Common myeloid progenitor, CD34-positive (primary cell): ENCODE data around the gene ZIC3.

Experiments used
- CTCF ChIA-PET: fragments of 350-600 bp; sonication (Branson Sonifier 250); formaldehyde crosslinking; loops from one replicate; lab custom pipeline; 2021; ENCODE audit warnings: antibody characterized with exemption; lab: Charles Lee
- POLR2A ChIA-PET: fragments of 350-600 bp; sonication (Branson Sonifier 250); formaldehyde crosslinking; loops from one replicate; lab custom pipeline; 2021; ENCODE audit warnings: antibody characterized with exemption; lab: Charles Lee
- DNase-seq, 3 donors: peaks; one replicate each; pipeline versions ENCODE4 v3.0.0 to v3.0.0-alpha.2; 2013
- H3K27ac ChIP-seq, 2 experiments: 1 replicate in 1 of 2; 2 replicates in 1 of 2; pipeline ENCODE4 v1.7.0; 2013; ENCODE audit warnings: inconsistent platforms in 2 of 2, low read length in 2 of 2, mild to moderate bottlenecking in 2 of 2, low read depth in 1 of 2, moderate library complexity in 1 of 2; ENCODE audit not compliant: severe bottlenecking in 2 of 2, insufficient read depth in 1 of 2, poor library complexity in 1 of 2
- H3K27me3 ChIP-seq, 5 experiments: replicated peaks in 2 of 5; 1 replicate in 3 of 5; 2 replicates in 2 of 5; pipeline versions ENCODE4 v1.6.1 to v1.7.0; 2013; ENCODE audit warnings: low read length in 4 of 5, mild to moderate bottlenecking in 2 of 5, moderate library complexity in 2 of 5, inconsistent platforms in 1 of 5; ENCODE audit not compliant: insufficient read depth in 5 of 5, control insufficient read depth in 4 of 5
- H3K36me3 ChIP-seq, 4 experiments: 1 replicate in 2 of 4; 2 replicates in 2 of 4; pipeline versions ENCODE4 v1.6.1 to v1.7.0; 2013; ENCODE audit warnings: low read length in 3 of 4, control low read depth in 1 of 4, mild to moderate bottlenecking in 1 of 4; ENCODE audit not compliant: control insufficient read depth in 4 of 4, insufficient read depth in 4 of 4
- H3K4me1 ChIP-seq, 4 experiments: 1 replicate in 3 of 4; 2 replicates in 1 of 4; pipeline versions ENCODE4 v1.6.1 to v1.7.1; 2013; ENCODE audit warnings: low read length in 3 of 4, mild to moderate bottlenecking in 3 of 4, control low read depth in 1 of 4, inconsistent platforms in 1 of 4, moderate library complexity in 1 of 4; ENCODE audit not compliant: control insufficient read depth in 4 of 4, insufficient read depth in 4 of 4; ENCODE audit errors: control extremely low read depth in 1 of 4
- H3K4me3 ChIP-seq, 7 experiments: 1 replicate in 4 of 7; 2 replicates in 3 of 7; pipeline versions ENCODE4 v1.5.1 to v1.7.0; 2013; ENCODE audit warnings: mild to moderate bottlenecking in 7 of 7, low read length in 6 of 7, moderate library complexity in 6 of 7, inconsistent platforms in 2 of 7, low read depth in 2 of 7, control low read depth in 1 of 7; ENCODE audit not compliant: insufficient read depth in 4 of 7, control insufficient read depth in 1 of 7; ENCODE audit errors: extremely low read depth in 1 of 7
- H3K9me3 ChIP-seq, 5 experiments: 1 replicate in 4 of 5; 2 replicates in 1 of 5; pipeline versions ENCODE4 v1.6.1 to v1.7.1; 2013; ENCODE audit warnings: low read length in 4 of 5, mild to moderate bottlenecking in 2 of 5, inconsistent platforms in 1 of 5, low read depth in 1 of 5, moderate library complexity in 1 of 5; ENCODE audit not compliant: control insufficient read depth in 4 of 5, insufficient read depth in 2 of 5; ENCODE audit errors: control extremely low read depth in 1 of 5
- WGBS: methylation state at CpG from one replicate; pipeline ENCODE4 v1.1.5; 2013; ENCODE audit not compliant: insufficient coverage; 5-methylcytosine and 5-hydroxymethylcytosine counted together

The ZIC3 gene

GRCh38 chrX:137574784-137575293 is 8.9 kb downstream of the ZIC3 start:
- no peak overlapping the region for H3K27ac ChIP-seq
- H3K36me3 ChIP-seq = no peaks in the 10 kb centered on the region
- DNase-seq = no peak
- H3K4me1 ChIP-seq = no peaks in the 10 kb centered on the region
- ChIA-PET CTCF (interaction anchor here (0.6 kb wide), 1 partner anchor 172 kb away, joined by 3 read pairs; no protein-coding TSS in a partner anchor), POLR2A (no interaction called here)
- peaks cover 3 to 89% (median 34%) of the 10 kb centered on the region in 5 experiments for H3K27me3 ChIP-seq
- peak overlapping the region in 1 of 7 experiments; percentile 14 for H3K4me3 ChIP-seq
- 28% methylated on average over 28 of the region's 29 CpGs for WGBS
- H3K9me3 ChIP-seq = peaks cover 0 to 8% (median 0%) of the 10 kb centered on the region in 5 experiments

GRCh38 chrX:137575596-137576255 is 9.8 kb downstream of the ZIC3 start:
- CTCF ChIA-PET = no interaction called here
- POLR2A ChIA-PET = no interaction called here
- H3K4me3 ChIP-seq = no peak overlapping the region
- no peak for DNase-seq
- no peak overlapping the region for H3K27ac ChIP-seq
- H3K4me1 ChIP-seq = no peaks in the 10 kb centered on the region
- peaks cover 3 to 85% (median 28%) of the 10 kb centered on the region in 5 experiments for H3K27me3 ChIP-seq
- 16% methylated on average over 8 of the region's 13 CpGs for WGBS
- H3K36me3 ChIP-seq = no peaks in the 10 kb centered on the region
- H3K9me3 ChIP-seq = peaks cover 0 to 8% (median 0%) of the 10 kb centered on the region in 5 experiments

GRCh38 chrX:137587151-137587550 is 21.2 kb downstream of the ZIC3 start:
- peaks cover 0 to 15% (median 8%) of the 10 kb centered on the region in 5 experiments for H3K27me3 ChIP-seq
- no peaks in the 10 kb centered on the region for H3K9me3 ChIP-seq
- H3K27ac ChIP-seq = no peak overlapping the region
- ChIA-PET CTCF (no interaction called here), POLR2A (no interaction called here)
- H3K4me3 ChIP-seq = no peak overlapping the region
- DNase-seq = no peak
- no peaks in the 10 kb centered on the region for H3K36me3 ChIP-seq
- H3K4me1 ChIP-seq = no peaks in the 10 kb centered on the region
- 58% methylated on average over 2 of the region's 2 CpGs for WGBS

GRCh38 chrX:137600769-137601168 is 34.8 kb downstream of the ZIC3 start:
- WGBS = 89% methylated on average over 3 of the region's 3 CpGs
- CTCF ChIA-PET = no interaction called here

More at GRCh38 chrX:137600769-137601168, 34.8 kb downstream of the ZIC3 start:
- H3K27me3 ChIP-seq = peaks cover 0 to 3% (median 0%) of the 10 kb centered on the region in 5 experiments
- POLR2A ChIA-PET = no interaction called here
- no peaks in the 10 kb centered on the region for H3K9me3 ChIP-seq
- no peak overlapping the region for H3K27ac ChIP-seq
- H3K4me1 ChIP-seq = no peaks in the 10 kb centered on the region
- no peaks in the 10 kb centered on the region for H3K36me3 ChIP-seq
- DNase-seq = no peak
- H3K4me3 ChIP-seq = no peak overlapping the region
